Measurements from ENCODE around the gene TRIM50.

DNA sequence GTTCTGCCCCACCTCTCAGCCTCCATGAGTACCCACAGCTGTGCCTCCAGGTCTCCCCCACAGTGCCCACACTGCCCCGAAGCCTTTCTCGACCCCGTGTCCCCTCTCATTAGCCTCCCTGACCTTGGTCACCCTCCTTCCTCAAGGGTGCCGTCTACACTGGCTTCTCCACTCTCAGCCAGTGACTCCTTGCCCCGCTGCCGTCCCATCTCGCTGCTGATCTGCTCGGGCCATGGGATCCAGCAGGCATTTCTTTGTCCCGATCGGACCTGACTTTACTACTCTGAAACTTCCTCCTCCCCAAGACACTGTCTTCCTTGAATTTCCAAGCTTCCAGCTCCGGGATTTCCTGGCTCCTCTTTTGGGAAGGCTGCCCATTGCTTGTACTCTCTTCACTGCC, 31.4 kb upstream of the TRIM50 start:
- TF ChIP-seq, protein P1, sequence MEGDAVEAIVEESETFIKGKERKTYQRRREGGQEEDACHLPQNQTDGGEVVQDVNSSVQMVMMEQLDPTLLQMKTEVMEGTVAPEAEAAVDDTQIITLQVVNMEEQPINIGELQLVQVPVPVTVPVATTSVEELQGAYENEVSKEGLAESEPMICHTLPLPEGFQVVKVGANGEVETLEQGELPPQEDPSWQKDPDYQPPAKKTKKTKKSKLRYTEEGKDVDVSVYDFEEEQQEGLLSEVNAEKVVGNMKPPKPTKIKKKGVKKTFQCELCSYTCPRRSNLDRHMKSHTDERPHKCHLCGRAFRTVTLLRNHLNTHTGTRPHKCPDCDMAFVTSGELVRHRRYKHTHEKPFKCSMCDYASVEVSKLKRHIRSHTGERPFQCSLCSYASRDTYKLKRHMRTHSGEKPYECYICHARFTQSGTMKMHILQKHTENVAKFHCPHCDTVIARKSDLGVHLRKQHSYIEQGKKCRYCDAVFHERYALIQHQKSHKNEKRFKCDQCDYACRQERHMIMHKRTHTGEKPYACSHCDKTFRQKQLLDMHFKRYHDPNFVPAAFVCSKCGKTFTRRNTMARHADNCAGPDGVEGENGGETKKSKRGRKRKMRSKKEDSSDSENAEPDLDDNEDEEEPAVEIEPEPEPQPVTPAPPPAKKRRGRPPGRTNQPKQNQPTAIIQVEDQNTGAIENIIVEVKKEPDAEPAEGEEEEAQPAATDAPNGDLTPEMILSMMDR (IDR thresholded peaks at IDR 0.05), result no peak
- TF ChIP-seq, protein P2, sequence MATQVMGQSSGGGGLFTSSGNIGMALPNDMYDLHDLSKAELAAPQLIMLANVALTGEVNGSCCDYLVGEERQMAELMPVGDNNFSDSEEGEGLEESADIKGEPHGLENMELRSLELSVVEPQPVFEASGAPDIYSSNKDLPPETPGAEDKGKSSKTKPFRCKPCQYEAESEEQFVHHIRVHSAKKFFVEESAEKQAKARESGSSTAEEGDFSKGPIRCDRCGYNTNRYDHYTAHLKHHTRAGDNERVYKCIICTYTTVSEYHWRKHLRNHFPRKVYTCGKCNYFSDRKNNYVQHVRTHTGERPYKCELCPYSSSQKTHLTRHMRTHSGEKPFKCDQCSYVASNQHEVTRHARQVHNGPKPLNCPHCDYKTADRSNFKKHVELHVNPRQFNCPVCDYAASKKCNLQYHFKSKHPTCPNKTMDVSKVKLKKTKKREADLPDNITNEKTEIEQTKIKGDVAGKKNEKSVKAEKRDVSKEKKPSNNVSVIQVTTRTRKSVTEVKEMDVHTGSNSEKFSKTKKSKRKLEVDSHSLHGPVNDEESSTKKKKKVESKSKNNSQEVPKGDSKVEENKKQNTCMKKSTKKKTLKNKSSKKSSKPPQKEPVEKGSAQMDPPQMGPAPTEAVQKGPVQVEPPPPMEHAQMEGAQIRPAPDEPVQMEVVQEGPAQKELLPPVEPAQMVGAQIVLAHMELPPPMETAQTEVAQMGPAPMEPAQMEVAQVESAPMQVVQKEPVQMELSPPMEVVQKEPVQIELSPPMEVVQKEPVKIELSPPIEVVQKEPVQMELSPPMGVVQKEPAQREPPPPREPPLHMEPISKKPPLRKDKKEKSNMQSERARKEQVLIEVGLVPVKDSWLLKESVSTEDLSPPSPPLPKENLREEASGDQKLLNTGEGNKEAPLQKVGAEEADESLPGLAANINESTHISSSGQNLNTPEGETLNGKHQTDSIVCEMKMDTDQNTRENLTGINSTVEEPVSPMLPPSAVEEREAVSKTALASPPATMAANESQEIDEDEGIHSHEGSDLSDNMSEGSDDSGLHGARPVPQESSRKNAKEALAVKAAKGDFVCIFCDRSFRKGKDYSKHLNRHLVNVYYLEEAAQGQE (IDR thresholded peaks at IDR 0.05; ENCODE audit: insufficient read depth in 1 of 2, low read depth in 2 of 2, low read length in 1 of 2), result no peak
- no peak for TF ChIP-seq SIN3A (IDR thresholded peaks at IDR 0.05; ENCODE audit: borderline replicate concordance, insufficient read depth, low read depth, low read length)
